ENCODE results near the gene RASSF9. TPM values are rescaled to one million over a fixed set of nuclear protein-coding genes. Genes with fewer than 3 reads are reported as not detected.
A peak's percentile ranks its signal among the peaks of the same experiment; 100 is the strongest.

RASSF9 gene
- not detected for polyA plus RNA-seq (2012; ENCODE audit: insufficient read depth, insufficient read length)

- no peak within 1 kb of the TSS for H3K4me3 ChIP-seq (ENCODE audit: low read length)
- no peak for DNase-seq (ENCODE audit: low read depth, low spot score)
These were observed at the start of gene RASSF9 for GRCh38 chr12:85836197-85837090. TSS of gene RASSF9 (minus strand) at chr12:85836409. CDS start at chr12:85836201, 208 bp downstream.

- H3K4me3 ChIP-seq (ENCODE audit: low read length), result no peak overlapping the region
- DNase-seq (ENCODE audit: low read depth, low spot score), result no peak
These were observed 47.6 kb upstream of the RASSF9 start for GRCh38 chr12:85883763-85884162.

DNA sequence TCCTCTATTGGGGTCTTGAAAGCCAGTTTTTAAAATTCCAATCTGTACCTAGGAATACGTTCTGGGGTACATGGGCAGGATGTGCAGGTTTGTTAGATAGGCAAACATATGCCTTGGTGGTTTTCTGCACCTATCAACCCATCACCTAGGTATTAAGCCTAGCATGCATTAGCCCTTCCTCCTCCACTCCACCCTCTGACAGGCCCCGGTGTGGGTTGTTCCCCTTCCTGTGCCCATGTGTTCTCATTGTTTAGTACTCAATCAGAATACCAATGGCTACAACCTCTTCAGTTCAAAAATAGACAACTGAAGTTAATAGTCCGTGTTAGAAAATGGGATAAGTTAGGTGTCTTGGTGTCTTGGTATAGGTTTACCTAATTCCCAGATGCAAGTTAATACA, 41.2 kb upstream of the RASSF9 start:
- DNase-seq (ENCODE audit: low read depth, low spot score), result no peak
- no peak overlapping the region for H3K4me3 ChIP-seq (ENCODE audit: low read length)

DNA sequence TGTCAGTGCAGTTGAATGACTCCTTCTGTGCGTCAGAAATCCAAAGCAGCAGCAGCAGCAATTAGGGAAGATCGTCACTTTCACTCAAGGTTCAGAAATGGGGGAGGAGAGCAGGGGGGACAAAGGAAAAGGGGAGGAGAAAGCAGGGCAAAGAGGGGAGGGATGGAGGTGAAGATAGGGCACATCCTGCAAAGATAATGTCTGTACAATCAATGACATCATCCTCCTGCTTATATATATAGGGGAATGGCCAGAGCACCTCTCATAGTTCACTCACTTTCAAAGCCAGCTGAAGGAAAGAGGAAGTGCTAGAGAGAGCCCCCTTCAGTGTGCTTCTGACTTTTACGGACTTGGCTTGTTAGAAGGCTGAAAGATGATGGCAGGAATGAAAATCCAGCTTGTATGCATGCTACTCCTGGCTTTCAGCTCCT, 37.8 kb upstream of the RASSF9 start, which contains the start of gene NTS:
NTS (plus strand) TSS at position 265 of the 431 bp plus-strand sequence; CDS start at position 374, 109 bp downstream.
- no peak within 1 kb of the TSS for H3K4me3 ChIP-seq (ENCODE audit: low read length)
- no peak for DNase-seq (ENCODE audit: low read depth, low spot score)

DNA sequence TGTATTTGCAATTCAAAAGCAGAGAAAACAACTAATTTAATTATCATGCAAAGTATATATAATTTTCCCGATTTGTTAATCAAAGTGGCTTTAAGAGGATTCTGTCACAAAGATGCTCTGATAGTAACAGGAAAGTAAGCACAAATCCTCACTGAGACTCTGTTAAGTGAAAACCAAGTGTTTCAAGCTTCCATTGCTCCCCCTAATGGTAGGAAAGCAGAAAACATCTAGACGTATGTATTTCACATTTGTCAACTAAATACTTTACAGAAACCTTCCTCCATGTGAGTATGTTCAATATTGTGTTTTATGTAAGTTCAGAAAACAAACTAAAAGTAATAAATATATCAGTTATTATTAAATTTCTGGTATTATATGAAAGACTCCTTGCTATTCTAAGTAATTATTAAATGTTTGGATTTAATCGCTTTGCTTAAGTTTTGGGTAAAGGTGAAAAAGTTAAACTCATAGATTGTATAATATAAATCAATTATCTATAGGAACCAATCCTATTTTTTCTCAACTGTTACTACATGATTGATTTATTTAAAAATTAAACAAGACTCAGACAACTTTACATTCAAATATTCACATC, 36.4 kb upstream of the RASSF9 start:
- DNase-seq (ENCODE audit: low read depth, low spot score), result peak; percentile 49
- no peak overlapping the region for H3K4me3 ChIP-seq (ENCODE audit: low read length)

DNA sequence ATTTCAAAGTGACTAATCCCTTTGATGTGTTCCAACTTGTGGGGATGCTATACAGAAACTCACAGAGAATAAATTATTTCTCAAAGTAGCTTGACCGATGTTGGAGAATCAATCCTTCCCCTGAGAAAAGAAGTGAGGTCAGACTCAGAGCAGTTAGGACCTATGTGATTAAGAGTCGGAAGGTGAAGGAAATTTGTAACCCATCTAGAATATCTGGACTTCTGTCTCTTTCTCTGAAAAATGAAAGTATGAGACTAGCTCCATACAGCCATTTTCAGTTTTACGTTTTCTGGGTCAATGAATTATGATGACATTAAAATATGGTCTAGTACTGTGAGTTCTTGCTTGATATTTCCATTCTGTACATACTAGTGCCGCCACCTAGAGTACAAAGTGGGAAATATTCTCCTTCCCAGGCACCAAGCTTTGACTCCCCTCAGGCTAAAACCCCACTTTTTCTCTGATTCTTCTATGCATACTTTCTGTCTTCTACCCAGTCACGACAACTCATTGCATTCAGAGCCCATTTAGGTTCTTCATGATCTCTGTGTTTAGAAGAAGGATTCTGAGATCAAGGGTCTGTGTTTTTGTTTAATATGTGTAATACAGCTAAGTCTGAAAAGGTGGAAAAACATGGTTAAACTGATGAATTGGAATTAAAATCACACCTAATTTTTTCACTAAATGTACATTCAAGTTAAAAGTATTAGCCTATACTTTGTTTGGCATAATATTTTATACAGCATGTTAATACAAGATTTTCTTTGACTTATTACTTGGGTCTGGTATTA, 31.0 kb upstream of the RASSF9 start:
- no peak overlapping the region for H3K4me3 ChIP-seq (ENCODE audit: low read length)
- DNase-seq (ENCODE audit: low read depth, low spot score), result peak; percentile 45

GRCh38 chr12:85865890-85866289, 29.7 kb upstream of the RASSF9 start:
- no peak for DNase-seq (ENCODE audit: low read depth, low spot score)
- no peak overlapping the region for H3K4me3 ChIP-seq (ENCODE audit: low read length)

- no peak overlapping the region for H3K4me3 ChIP-seq (ENCODE audit: low read length)
- DNase-seq (ENCODE audit: low read depth, low spot score), result no peak
These were observed 20.8 kb upstream of the RASSF9 start for GRCh38 chr12:85856966-85857365.

- DNase-seq (ENCODE audit: low read depth, low spot score), result no peak
- H3K4me3 ChIP-seq (ENCODE audit: low read length), result no peak overlapping the region
These were observed 19.1 kb upstream of the RASSF9 start for GRCh38 chr12:85855305-85855704.

DNA sequence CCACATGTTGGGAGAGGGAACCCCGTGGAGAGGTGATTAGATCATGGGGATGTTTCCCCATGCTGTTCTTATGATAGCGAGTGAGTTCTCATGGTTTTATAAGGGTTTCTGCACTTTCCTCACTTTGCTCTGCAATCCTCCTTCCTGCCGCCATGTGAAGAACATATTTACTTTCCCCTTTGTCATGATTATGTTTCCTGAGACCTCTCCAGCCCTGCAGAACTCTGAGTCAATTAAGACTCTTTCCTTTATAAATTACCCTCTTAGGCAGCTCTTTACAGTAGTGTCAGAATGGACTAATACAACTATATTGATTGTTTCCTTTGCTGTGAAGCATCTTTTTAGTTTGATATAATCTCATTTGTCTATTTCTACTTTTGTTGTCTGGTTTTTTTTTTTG, 13.1 kb upstream of the RASSF9 start:
- H3K4me3 ChIP-seq (ENCODE audit: low read length), result no peak overlapping the region
- no peak for DNase-seq (ENCODE audit: low read depth, low spot score)

GRCh38 chr12:85843606-85844310, 7.5 kb upstream of the RASSF9 start:
- H3K4me3 ChIP-seq (ENCODE audit: low read length), result no peak overlapping the region
- no peak for DNase-seq (ENCODE audit: low read depth, low spot score)

DNA sequence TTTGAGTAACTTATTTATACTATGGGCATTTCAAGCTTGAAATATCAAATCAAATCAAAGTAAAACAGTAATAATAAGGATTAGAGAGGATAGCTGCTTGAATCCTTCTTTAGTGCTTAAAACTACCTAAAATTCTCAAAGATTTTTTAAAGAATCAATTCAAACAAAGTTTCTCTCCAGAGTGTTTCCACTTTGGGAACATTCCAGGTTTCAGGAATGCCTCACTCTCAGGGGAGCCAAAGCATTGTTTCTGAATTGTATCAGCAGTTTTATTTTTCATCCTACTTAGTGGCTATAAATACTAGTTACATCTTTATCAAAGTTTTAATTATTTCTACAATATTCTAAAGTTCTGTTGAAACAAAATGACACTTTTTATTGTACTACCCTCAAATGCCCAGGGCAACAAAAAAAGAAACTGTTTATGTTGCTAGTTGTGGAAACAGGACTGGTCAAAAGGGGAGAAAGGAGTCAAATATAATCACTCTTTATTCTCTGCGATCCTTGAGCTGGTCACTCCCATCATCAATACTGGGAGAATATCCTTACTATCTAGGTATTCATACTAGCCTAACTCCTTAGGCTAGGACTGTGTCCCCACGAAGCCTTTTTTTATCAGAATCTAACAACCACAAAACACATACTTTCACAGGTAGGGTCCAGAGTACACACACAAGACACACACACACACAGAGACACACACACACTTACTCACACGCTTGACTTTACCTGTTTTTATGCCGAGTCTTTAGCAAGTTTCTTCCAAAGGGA, 598 bp downstream of the RASSF9 start:
- DNase-seq (ENCODE audit: low read depth, low spot score), result no peak
- H3K4me3 ChIP-seq (ENCODE audit: low read length), result no peak overlapping the region

- no peak overlapping the region for H3K4me3 ChIP-seq (ENCODE audit: low read length)
- DNase-seq (ENCODE audit: low read depth, low spot score), result no peak
These were observed 1.8 kb downstream of the RASSF9 start for GRCh38 chr12:85834378-85834777.

DNA sequence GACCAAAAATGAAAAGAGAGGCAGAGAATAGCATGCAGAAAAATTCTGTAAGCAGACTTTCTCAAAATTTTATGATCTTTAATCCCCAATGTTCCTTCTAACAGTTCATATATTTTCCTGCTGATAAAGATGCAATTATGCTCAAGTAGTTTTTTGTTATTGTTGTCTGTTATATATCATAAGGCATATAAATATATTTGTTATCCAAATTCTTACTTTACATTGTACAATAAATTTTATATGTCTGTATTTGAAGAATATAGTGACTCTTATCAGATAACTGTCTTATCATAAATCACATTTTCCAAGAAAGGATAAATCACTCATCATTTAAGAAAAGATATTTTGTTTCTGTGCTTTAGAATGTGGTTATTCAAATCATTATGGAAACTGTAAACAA, 2.6 kb downstream of the RASSF9 start:
- H3K4me3 ChIP-seq (ENCODE audit: low read length), result no peak overlapping the region
- no peak for DNase-seq (ENCODE audit: low read depth, low spot score)

- no peak for DNase-seq (ENCODE audit: low read depth, low spot score)
- no peak overlapping the region for H3K4me3 ChIP-seq (ENCODE audit: low read length)
These were observed 4.8 kb downstream of the RASSF9 start for GRCh38 chr12:85831327-85831990.

- DNase-seq (ENCODE audit: low read depth, low spot score), result no peak
- no peak overlapping the region for H3K4me3 ChIP-seq (ENCODE audit: low read length)
These were observed 6.8 kb downstream of the RASSF9 start for GRCh38 chr12:85829391-85829790.

GRCh38 chr12:85828576-85828975, 7.6 kb downstream of the RASSF9 start:
- no peak for DNase-seq (ENCODE audit: low read depth, low spot score)

DNA sequence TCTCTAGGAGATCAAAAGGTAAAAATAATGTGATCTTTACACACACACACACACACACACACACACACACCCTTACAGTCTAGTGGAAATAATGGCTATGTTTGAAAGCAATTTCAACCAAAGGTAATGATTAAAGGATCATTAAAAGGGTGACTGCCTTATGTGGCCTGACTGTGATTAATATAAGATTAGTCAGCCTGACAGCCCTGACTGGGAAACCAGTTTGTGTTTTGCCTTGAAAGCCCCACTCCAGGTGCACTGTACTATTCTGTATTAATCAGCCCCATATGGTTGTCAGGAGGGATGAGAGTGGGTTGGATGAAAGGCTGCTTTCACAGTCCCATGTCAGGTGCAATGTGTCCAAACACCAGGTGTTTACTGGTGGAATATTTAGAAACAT, 10.5 kb downstream of the RASSF9 start:
- DNase-seq (ENCODE audit: low read depth, low spot score), result no peak

More at GRCh38 chr12:85828576-85828975, 7.6 kb downstream of the RASSF9 start:
- no peak overlapping the region for H3K4me3 ChIP-seq (ENCODE audit: low read length)

More for the DNA sequence above, 10.5 kb downstream of the RASSF9 start:
- H3K4me3 ChIP-seq (ENCODE audit: low read length), result no peak overlapping the region

Measured in Jurkat, Clone E6-1 (cell line).